GM12801 (cell line): Measurements from ENCODE around the gene LGALS16.

Source experiments
- CTCF ChIP-seq: IDR thresholded peaks from one replicate; pipeline ENCODE4 v1.5.1; 2011; ENCODE audit warnings: control low read depth; ENCODE audit not compliant: insufficient read length; ENCODE audit errors: extremely low read depth

LGALS16 gene

GRCh38 chr19:39631626-39632025, 24.1 kb upstream of the LGALS16 start:
- TF ChIP-seq CTCF: no peak

- no peak for TF ChIP-seq CTCF
Observed at GRCh38 chr19:39637891-39638290, 17.8 kb upstream of the LGALS16 start.

- no peak for TF ChIP-seq CTCF
Observed at GRCh38 chr19:39641773-39642172, 13.9 kb upstream of the LGALS16 start.

- no peak for TF ChIP-seq CTCF
Observed at GRCh38 chr19:39643591-39643990, 12.1 kb upstream of the LGALS16 start.

- no peak for TF ChIP-seq CTCF
Observed at GRCh38 chr19:39645800-39646411, 9.8 kb upstream of the LGALS16 start.

- no peak for TF ChIP-seq CTCF
Observed at GRCh38 chr19:39647918-39648317, 7.8 kb upstream of the LGALS16 start.

- no peak for TF ChIP-seq CTCF
Observed at GRCh38 chr19:39659791-39660190, 4.1 kb downstream of the LGALS16 start.
